ENCODE results near the gene PCSK2. TPM values are rescaled to one million over a fixed set of nuclear protein-coding genes. Genes with fewer than 3 reads are reported as not detected.

The PCSK2 gene
- polyA plus RNA-seq, 1 donor from 2014 or later: 27.9 TPM

DNA sequence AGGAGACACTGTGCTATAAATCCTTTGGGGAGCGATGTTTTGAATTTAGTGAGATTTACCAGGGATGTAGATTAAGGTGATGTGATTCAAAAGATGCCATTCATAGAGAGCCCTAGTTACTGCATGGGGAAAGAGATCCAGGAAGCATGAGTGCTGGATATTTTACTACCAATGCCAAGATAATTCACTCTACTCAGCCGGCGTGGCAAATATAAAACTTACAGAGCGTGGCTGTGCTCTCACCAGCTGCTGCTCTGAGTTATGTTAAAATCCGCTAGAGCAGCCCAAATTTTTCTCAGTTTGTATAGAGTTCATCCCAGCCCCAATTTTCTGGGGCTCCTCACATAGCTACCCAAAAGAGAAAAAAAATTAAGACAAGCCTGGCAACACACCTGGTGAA is 255.7 kb downstream of the PCSK2 start:
- no peaks in the 10 kb centered on the region for H3K9me3 ChIP-seq (ENCODE audit: low read length)
- H3K36me3 ChIP-seq (ENCODE audit: insufficient read depth, low read length): no peaks in the 10 kb centered on the region
- H3K4me2 ChIP-seq (ENCODE audit: low read length): no peak overlapping the region
- no peak overlapping the region for H3K9ac ChIP-seq (ENCODE audit: low read length)
- H3K4me3 ChIP-seq (ENCODE audit: low read length): no peak overlapping the region
- H4K20me1 ChIP-seq (ENCODE audit: insufficient read depth): no peaks in the 10 kb centered on the region
- no peaks in the 10 kb centered on the region for H3F3A ChIP-seq (ENCODE audit: insufficient read depth, low read length, poor library complexity, severe bottlenecking)
- no peaks in the 10 kb centered on the region for H3K79me2 ChIP-seq (replicated peaks; ENCODE audit: insufficient read depth, low read length)
- no peaks in the 10 kb centered on the region for H3K9me2 ChIP-seq (ENCODE audit: insufficient read depth, low read length)
- no peak overlapping the region for H2AFZ ChIP-seq (ENCODE audit: low read depth, low read length)
- no peaks in the 10 kb centered on the region for H3K27me3 ChIP-seq (ENCODE audit: insufficient read depth, low read depth, low read length)
- H3K27ac ChIP-seq (ENCODE audit: low read length): no peak overlapping the region
- TF ChIP-seq POLR2AphosphoS5 (IDR thresholded peaks at IDR 0.05) (no peak), REST (IDR thresholded peaks at IDR 0.05; ENCODE audit: borderline replicate concordance) (no peak), MXI1 (conservative IDR thresholded peaks at IDR 0.05; ENCODE audit: poor library complexity, severe bottlenecking) (no peak), CTCF (IDR thresholded peaks at IDR 0.05; ENCODE audit: poor library complexity, severe bottlenecking) (no peak), RAD21 (conservative IDR thresholded peaks at IDR 0.05) (no peak)

GRCh38 chr20:17485017-17485416 is 258.2 kb downstream of the PCSK2 start:
- TF ChIP-seq RAD21 (conservative IDR thresholded peaks at IDR 0.05): no peak
- TF ChIP-seq SMC3 (conservative IDR thresholded peaks at IDR 0.05; ENCODE audit: poor library complexity): no peak
- no peak for TF ChIP-seq CTCF (IDR thresholded peaks at IDR 0.05; ENCODE audit: poor library complexity, severe bottlenecking)
- no peak for TF ChIP-seq MXI1 (conservative IDR thresholded peaks at IDR 0.05; ENCODE audit: poor library complexity, severe bottlenecking)
- TF ChIP-seq EP300 (conservative IDR thresholded peaks at IDR 0.05; ENCODE audit: poor library complexity, severe bottlenecking): no peak
- TF ChIP-seq TAF1 (IDR thresholded peaks at IDR 0.05; ENCODE audit: low read depth): no peak
- Histone ChIP-seq H3K36me3 (ENCODE audit: insufficient read depth, low read length) (no peaks in the 10 kb centered on the region), H3K4me2 (ENCODE audit: low read length) (no peak overlapping the region), H3K27ac (ENCODE audit: low read length) (no peak overlapping the region), H2AFZ (ENCODE audit: low read depth, low read length) (no peak overlapping the region), H3K9ac (ENCODE audit: low read length) (no peak overlapping the region), H3K27me3 (ENCODE audit: insufficient read depth, low read depth, low read length) (no peaks in the 10 kb centered on the region), H3K9me3 (ENCODE audit: low read length) (no peaks in the 10 kb centered on the region), H3K79me2 (replicated peaks; ENCODE audit: insufficient read depth, low read length) (no peaks in the 10 kb centered on the region), H3F3A (ENCODE audit: insufficient read depth, low read length, poor library complexity, severe bottlenecking) (no peaks in the 10 kb centered on the region), H3K4me3 (ENCODE audit: low read length) (no peak overlapping the region), H4K20me1 (ENCODE audit: insufficient read depth) (no peaks in the 10 kb centered on the region), H3K9me2 (ENCODE audit: insufficient read depth, low read length) (no peaks in the 10 kb centered on the region)
